ENCODE data around the gene DBR1.

The DBR1 gene

GRCh38 chr3:138114988-138115971 is 59.4 kb downstream of the DBR1 start, which contains the start of gene DZIP1L:
TSS of gene DZIP1L (minus strand) at chr3:138115608. CDS start at chr3:138103971, 11,637 bp downstream.
- Histone ChIP-seq H3K36me3 (ENCODE audit: insufficient read depth, low read length) (no peaks in the 10 kb centered on the region), H3K4me3 (ENCODE audit: low read depth in 1 of 2, low read length in 2 of 2) (no peak within 1 kb of the TSS), H3K9ac (ENCODE audit: low read depth, low read length) (no peak within 1 kb of the TSS), H2AFZ (ENCODE audit: low read depth, low read length) (no peak within 1 kb of the TSS), H3K9me3 (ENCODE audit: insufficient read depth, low read length, severe bottlenecking) (no peaks in the 10 kb centered on the region), H4K20me1 (ENCODE audit: insufficient read depth, low read length) (no peaks in the 10 kb centered on the region), H3K27ac (ENCODE audit: low read length) (no peak within 1 kb of the TSS), H3K79me2 (ENCODE audit: insufficient read depth, low read length) (no peaks in the 10 kb centered on the region), H3K4me1 (ENCODE audit: insufficient read depth, low read length) (no peaks in the 10 kb centered on the region), H3K4me2 (ENCODE audit: insufficient read depth, low read length) (no peak within 1 kb of the TSS), H3K27me3 (ENCODE audit: insufficient read depth, low read length, poor library complexity) (peaks cover 7% of the 10 kb centered on the region)
- ATAC-seq (ENCODE audit: insufficient read depth, low read depth) (no peak), DNase-seq (no peak)
- TF ChIP-seq EZH2 (IDR thresholded peaks at IDR 0.05; ENCODE audit: borderline replicate concordance, low read depth, low read length, severe bottlenecking) (no peak), CTCF (IDR thresholded peaks at IDR 0.05; ENCODE audit: borderline replicate concordance, extremely low read depth, low read length, poor library complexity, severe bottlenecking) (no peak)

GRCh38 chr3:138114431-138114918 is 60.2 kb downstream of the DBR1 start:
- Histone ChIP-seq H2AFZ (ENCODE audit: low read depth, low read length) (no peak overlapping the region), H3K9ac (ENCODE audit: low read depth, low read length) (no peak overlapping the region), H3K4me3 (ENCODE audit: low read depth in 1 of 2, low read length in 2 of 2) (no peak overlapping the region), H3K4me2 (ENCODE audit: insufficient read depth, low read length) (no peak overlapping the region), H4K20me1 (ENCODE audit: insufficient read depth, low read length) (no peaks in the 10 kb centered on the region), H3K9me3 (ENCODE audit: insufficient read depth, low read length, severe bottlenecking) (no peaks in the 10 kb centered on the region), H3K27ac (ENCODE audit: low read length) (no peak overlapping the region), H3K4me1 (ENCODE audit: insufficient read depth, low read length) (no peaks in the 10 kb centered on the region), H3K79me2 (ENCODE audit: insufficient read depth, low read length) (no peaks in the 10 kb centered on the region), H3K36me3 (ENCODE audit: insufficient read depth, low read length) (no peaks in the 10 kb centered on the region), H3K27me3 (ENCODE audit: insufficient read depth, low read length, poor library complexity) (peaks cover 7% of the 10 kb centered on the region)
- ATAC-seq (ENCODE audit: insufficient read depth, low read depth): no peak
- TF ChIP-seq CTCF (IDR thresholded peaks at IDR 0.05; ENCODE audit: borderline replicate concordance, extremely low read depth, low read length, poor library complexity, severe bottlenecking): no peak
- TF ChIP-seq EZH2 (IDR thresholded peaks at IDR 0.05; ENCODE audit: borderline replicate concordance, low read depth, low read length, severe bottlenecking): no peak
- no peak for DNase-seq

- Histone ChIP-seq H3K9me3 (ENCODE audit: insufficient read depth, low read length, severe bottlenecking) (no peaks in the 10 kb centered on the region), H3K4me1 (ENCODE audit: insufficient read depth, low read length) (no peaks in the 10 kb centered on the region), H3K27ac (ENCODE audit: low read length) (no peak overlapping the region), H3K27me3 (ENCODE audit: insufficient read depth, low read length, poor library complexity) (peaks cover 7% of the 10 kb centered on the region), H3K4me2 (ENCODE audit: insufficient read depth, low read length) (no peak overlapping the region), H3K9ac (ENCODE audit: low read depth, low read length) (no peak overlapping the region), H3K79me2 (ENCODE audit: insufficient read depth, low read length) (no peaks in the 10 kb centered on the region), H3K4me3 (ENCODE audit: low read depth in 1 of 2, low read length in 2 of 2) (no peak overlapping the region), H3K36me3 (ENCODE audit: insufficient read depth, low read length) (no peaks in the 10 kb centered on the region), H4K20me1 (ENCODE audit: insufficient read depth, low read length) (no peaks in the 10 kb centered on the region), H2AFZ (ENCODE audit: low read depth, low read length) (no peak overlapping the region)
- no peak for ATAC-seq (ENCODE audit: insufficient read depth, low read depth)
- TF ChIP-seq CTCF (IDR thresholded peaks at IDR 0.05; ENCODE audit: borderline replicate concordance, extremely low read depth, low read length, poor library complexity, severe bottlenecking) (no peak), EZH2 (IDR thresholded peaks at IDR 0.05; ENCODE audit: borderline replicate concordance, low read depth, low read length, severe bottlenecking) (no peak)
- DNase-seq: no peak
Observed at GRCh38 chr3:138113326-138113725, 61.4 kb downstream of the DBR1 start.

Data from DND-41 (cell line).